HG03378 (cell line): Measurements from ENCODE around the gene LASP1.

Source experiments
- ATAC-seq: cut with Tn5 transposase; IDR thresholded peaks from one replicate; pipeline ENCODE4 v1.9.1; 2021; ENCODE audit warnings: mild to moderate bottlenecking, moderate library complexity; ENCODE audit not compliant: unreplicated experiment

LASP1 gene

DNA sequence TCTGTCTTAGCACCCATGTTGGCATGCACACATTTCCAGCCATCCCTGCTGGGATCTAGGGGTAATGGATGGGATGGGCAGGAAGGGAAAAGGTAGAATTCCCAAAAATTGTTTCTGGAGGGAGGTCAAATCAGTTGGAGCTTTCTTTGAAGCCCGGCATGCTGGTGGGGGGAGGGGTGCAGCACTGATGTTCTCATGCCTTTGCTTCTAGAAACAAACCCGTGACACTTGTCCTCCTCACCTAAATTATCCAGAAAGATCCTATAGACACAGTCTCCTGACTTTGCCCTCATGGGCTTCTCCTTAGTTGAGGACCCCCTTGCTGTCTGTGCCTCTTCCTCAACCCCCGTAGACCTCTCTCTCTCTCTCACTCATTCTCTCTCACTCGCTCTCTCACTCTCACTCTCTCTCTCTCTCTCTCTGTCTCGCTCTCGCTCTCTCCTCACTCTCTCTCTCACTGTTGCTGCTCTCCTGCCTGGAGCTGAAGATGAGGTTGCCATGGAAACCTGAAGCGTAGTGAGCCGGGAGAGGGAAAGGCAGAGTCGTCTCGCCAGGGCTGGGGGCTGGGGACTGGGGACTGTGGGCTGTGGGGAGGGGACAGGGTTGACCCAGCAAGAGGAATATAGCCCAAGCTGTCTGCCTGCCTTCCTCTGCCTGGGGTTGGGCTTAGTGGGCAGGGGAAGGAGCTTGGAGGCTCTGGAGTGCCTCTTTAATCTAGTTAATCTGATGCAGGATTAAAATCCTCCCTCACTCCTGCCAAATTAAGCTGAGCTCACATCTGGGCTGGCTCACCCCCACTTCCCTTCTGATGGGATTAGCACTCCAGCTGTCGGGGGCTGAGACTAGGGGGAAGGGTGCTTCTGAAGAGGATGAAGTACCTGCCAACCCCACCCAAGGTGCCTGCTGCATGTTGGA is 16.1 kb downstream of the LASP1 start:
- ATAC-seq, result no peak

- ATAC-seq, result no peak
Observed at GRCh38 chr17:38886643-38887010, 16.8 kb downstream of the LASP1 start.

DNA sequence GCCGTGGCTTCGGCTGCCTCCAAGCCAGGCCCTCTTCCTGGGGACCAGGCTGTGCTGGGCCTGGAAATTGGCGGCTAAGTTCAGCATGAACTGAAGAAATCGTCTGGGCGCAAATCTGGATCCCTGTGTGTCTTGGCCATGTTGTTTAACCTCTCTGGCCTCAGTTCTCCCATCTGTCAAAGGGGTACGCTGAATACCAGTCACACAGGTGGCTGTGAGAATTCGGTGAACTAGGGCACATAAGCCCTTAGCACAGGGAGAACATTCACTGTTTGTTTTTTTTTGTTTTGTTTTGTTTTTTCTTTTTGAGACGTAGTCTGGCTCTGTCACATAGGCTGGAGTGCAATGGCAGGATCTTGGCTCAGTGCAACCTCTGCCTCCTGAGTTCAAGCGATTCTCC is 19.0 kb downstream of the LASP1 start:
- no peak for ATAC-seq

GRCh38 chr17:38889745-38890409 is 20.0 kb downstream of the LASP1 start:
- ATAC-seq, result no peak

DNA sequence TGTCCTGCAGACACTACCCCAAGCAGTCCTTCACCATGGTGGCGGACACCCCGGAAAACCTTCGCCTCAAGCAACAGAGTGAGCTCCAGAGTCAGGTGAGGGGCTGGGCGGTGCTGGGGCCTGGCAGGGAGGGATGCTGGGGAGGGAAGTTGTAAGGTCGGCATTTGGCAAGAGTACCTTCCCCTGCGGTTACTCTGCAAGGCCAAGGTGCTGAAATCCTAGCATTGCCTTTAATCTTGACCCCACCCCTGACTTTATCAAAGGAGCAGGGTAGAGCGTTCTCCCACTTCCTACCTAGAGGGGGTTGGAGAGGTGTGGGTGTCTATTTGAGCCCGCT is 20.5 kb downstream of the LASP1 start:
- ATAC-seq, result no peak

GRCh38 chr17:38891441-38891840 is 21.6 kb downstream of the LASP1 start:
- ATAC-seq, result no peak

- ATAC-seq, result no peak
Observed at GRCh38 chr17:38892083-38892482, 22.2 kb downstream of the LASP1 start.

- no peak for ATAC-seq
Observed at GRCh38 chr17:38892620-38893019, 22.8 kb downstream of the LASP1 start.

- no peak for ATAC-seq
Observed at GRCh38 chr17:38893113-38893512, 23.3 kb downstream of the LASP1 start.

- no peak for ATAC-seq
Observed at GRCh38 chr17:38893607-38894006, 23.7 kb downstream of the LASP1 start.

DNA sequence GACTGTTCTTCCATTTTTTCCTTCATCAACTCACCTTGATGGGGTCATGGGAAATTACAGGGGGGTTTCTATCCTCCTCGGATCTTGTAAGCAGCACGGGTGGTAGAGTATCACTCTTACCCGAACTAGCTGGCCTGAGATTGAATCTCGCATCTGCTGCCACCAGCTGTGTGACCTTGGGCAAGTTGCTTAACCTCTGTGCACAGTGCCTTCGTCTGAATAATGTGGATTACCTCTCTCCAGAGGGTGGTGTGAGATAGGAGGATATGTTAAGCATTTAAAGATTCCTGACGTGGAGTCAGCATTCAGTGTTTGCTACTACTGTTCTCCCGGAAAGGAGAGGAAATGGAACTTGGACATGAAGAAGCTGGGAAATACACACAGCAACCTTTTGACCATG is 24.4 kb downstream of the LASP1 start:
- ATAC-seq, result no peak

GRCh38 chr17:38896346-38896954 is 26.6 kb downstream of the LASP1 start:
- ATAC-seq, result no peak

GRCh38 chr17:38897176-38897575 is 27.3 kb downstream of the LASP1 start:
- ATAC-seq, result no peak

- no peak for ATAC-seq
Observed at GRCh38 chr17:38897671-38898290, 27.9 kb downstream of the LASP1 start.

- peak; percentile 20 for ATAC-seq
Observed at GRCh38 chr17:38898291-38898679, 28.4 kb downstream of the LASP1 start.

GRCh38 chr17:38898812-38899348 is 29.0 kb downstream of the LASP1 start:
- ATAC-seq, result peak; percentile 77

- no peak for ATAC-seq
Observed at GRCh38 chr17:38899421-38899820, 29.6 kb downstream of the LASP1 start.

DNA sequence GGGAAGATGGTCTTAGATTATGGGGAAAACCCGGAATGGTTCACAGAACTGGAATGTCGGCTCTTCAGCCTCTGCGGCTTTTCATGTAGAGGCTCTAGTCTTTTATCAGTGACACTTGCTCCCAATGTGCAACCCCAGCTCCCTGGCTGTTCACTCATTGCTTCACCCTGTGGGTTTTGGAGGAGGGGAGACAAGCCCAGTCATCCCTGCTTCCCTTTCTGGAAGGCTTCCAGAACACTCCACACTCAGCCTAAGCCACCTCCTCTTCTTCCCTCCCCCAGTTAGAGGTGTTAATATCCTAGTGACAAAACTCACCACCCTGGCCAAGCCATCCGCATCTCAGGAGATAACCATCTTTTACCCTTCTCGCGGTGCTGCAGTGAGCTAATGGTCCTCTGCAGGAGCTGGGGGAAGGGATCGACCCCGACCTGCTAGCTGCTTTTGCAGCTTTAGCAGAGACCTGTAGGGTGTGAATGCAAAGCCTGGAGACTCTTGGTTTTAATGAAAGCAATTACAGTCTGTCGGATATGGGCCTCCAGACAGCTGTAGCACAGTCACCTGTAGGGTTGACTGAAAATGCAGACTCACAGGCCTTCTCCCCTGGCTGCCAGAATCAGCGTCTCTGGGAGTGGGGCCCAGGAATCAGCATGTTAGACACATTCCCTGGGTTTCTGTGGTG is 31.3 kb downstream of the LASP1 start:
- ATAC-seq, result no peak

DNA sequence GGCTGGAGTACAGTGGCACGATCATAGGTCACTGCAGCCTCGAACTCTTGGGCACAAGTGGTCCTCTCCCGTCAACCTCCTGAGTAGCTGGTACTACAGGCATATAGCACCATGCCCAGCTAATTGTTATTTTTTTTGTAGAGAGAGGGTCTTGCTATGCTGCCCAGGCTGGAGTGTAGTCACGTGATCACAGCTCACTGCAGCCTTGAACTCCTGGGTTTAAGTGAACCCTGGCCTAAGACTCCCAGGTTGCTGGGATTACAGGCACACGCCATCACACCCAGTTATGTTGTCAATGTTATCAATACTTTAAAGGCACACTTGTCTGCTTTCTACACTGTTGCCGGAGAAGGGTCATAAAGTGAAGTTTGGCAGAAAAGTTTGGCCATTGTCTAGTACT is 33.5 kb downstream of the LASP1 start:
- no peak for ATAC-seq

GRCh38 chr17:38904892-38905291 is 35.0 kb downstream of the LASP1 start:
- ATAC-seq, result no peak

DNA sequence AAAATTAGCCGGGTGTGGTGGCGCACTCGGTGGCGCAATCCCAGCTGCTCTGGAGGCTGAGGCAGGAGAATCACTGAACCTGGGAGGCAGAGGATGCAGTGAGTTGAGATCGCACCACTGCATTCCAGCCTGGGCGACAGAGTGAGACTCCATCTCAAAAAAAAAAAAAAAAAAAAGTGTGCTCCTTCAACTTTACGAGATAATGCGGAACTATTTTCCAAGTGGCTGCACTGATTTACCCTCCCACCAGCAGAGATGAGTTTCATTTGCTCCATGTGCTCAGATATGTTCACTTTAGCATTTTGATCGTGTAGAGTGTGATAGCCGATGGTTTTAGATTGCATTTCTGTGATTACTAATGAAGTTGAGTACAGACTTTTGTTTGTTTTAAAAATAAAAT is 35.5 kb downstream of the LASP1 start:
- no peak for ATAC-seq
